ENCODE data around the gene PPIH. TPM values are rescaled to one million over a fixed set of nuclear protein-coding genes. Genes with fewer than 3 reads are reported as not detected.
"Not testable (repeated sequence)": the region's sequence is repeated elsewhere in the genome, so short reads cannot be mapped to it uniquely, and the experiment has no call there.

Gene PPIH
- total RNA-seq, 1 donor from 2014 or later = 94.6 TPM

DNA sequence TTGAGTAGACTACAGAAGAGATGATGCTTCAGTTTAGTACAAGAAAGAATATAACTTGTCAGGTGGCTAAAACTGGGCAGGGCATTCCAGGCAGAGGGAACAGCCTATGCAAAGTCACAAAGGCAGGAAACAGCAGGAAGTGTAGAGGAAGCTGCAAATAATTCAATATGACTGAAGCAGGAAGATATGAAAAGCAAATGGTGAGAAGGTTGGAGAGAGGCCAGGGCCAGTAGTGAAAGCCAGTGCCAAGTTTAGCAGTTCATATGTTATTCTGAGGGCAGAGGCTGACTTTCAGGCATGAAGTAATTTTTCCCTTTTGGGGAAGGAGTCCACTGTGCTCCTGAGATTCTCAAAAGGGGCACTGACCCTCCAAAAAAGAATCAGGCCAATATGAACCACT lies 16.0 kb downstream of the PPIH start:
- H3K4me3 Mint-ChIP-seq = no peak overlapping the region
- peaks cover 6% of the 10 kb centered on the region for H3K4me1 Mint-ChIP-seq (ENCODE audit: low read depth)
- H3K36me3 Mint-ChIP-seq (ENCODE audit: low read depth) = peaks cover 46% of the 10 kb centered on the region
- no peak overlapping the region for H3K27ac Mint-ChIP-seq
- intact Hi-C loops (cut with micrococcal nuclease) = no loop called here
- H3K9me3 Mint-ChIP-seq = no peaks in the 10 kb centered on the region
- DNase-seq (ENCODE audit: low spot score) = no peak
- no peaks in the 10 kb centered on the region for H3K27me3 Mint-ChIP-seq (ENCODE audit: insufficient read depth)

DNA sequence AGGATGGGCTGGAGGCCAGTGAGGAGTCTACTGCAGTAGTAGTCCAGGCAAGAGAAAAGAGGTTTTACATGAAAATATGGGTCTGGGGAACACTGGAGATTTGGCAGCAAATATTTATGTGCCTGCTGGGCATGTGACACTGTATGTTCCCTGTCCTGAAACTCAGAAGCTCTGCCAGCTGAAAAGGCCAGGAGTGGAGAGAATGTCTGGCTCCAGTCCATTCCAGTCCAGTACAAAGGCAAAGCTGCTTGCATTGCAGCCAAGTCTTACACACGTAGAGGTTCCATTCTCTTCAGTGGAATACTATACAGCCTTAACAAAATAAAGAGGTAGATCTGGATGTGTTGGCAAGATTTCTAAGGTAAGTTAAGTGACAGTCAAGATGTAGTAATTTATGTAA lies 16.5 kb downstream of the PPIH start:
- Mint-ChIP-seq H3K36me3 (ENCODE audit: low read depth) (peaks cover 46% of the 10 kb centered on the region), H3K4me3 (no peak overlapping the region), H3K27ac (no peak overlapping the region), H3K4me1 (ENCODE audit: low read depth) (peaks cover 7% of the 10 kb centered on the region), H3K27me3 (ENCODE audit: insufficient read depth) (no peaks in the 10 kb centered on the region), H3K9me3 (no peaks in the 10 kb centered on the region)
- DNase-seq (ENCODE audit: low spot score) = no peak
- intact Hi-C loops (cut with micrococcal nuclease) = no loop called here

DNA sequence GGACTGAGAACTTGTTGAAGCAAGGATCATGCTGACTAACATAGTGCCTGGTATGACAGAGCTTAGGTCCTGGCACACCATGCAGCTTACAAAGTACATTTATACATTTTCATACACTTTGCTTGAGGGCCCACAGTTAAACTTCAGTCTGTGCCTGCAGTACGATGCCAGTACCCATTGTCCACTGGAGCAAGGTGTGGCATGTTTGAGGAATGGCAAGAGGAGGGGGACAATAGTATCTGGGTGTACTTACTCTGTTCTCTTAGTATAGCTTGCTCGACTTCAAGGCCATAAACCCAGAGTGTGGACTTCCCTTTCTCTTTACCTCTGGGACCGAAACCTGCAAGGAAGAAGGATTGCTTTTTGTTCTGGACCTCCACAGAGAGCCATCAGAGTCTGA lies 17.2 kb downstream of the PPIH start:
- Mint-ChIP-seq H3K4me1 (ENCODE audit: low read depth) (peaks cover 15% of the 10 kb centered on the region), H3K27ac (no peak overlapping the region)
- no peak for DNase-seq (ENCODE audit: low spot score)

DNA sequence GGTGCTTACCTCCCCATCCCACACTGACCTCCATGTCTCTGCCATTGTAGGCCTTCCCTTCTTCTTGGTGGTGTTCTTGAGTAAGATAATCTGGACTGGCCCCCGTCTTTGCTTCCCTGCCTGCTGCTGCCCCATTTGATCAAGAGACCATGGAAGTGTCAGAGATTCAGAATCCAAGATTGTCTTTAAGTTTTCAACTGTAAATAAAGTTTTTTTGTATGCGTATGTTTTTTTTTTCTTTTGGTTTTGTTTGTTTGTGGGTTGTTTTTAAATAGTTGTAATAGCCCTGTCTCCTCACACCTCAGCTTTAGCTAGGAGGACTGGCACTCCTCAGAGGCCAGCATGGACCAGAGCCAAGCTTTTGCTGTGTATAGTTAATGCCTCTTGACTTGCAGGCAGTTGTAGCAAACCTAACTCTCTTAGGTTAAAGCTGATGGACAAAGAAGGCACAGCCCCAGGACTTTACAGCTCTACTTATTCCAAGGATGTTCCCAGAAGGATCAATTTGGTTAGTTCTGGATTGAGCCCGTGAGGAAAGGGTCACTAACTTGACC lies 18.4 kb downstream of the PPIH start:
- Mint-ChIP-seq H3K36me3 (ENCODE audit: low read depth) (peaks cover 44% of the 10 kb centered on the region), H3K27ac (no peak overlapping the region), H3K4me1 (ENCODE audit: low read depth) (peaks cover 26% of the 10 kb centered on the region), H3K9me3 (no peaks in the 10 kb centered on the region), H3K4me3 (no peak overlapping the region), H3K27me3 (ENCODE audit: insufficient read depth) (no peaks in the 10 kb centered on the region)
- intact Hi-C loops (cut with micrococcal nuclease) = no loop called here
- no peak for DNase-seq (ENCODE audit: low spot score)

More for the DNA sequence above, 17.2 kb downstream of the PPIH start:
- H3K36me3 Mint-ChIP-seq (ENCODE audit: low read depth) = peaks cover 43% of the 10 kb centered on the region
- intact Hi-C loops (cut with micrococcal nuclease) = no loop called here
- no peaks in the 10 kb centered on the region for H3K9me3 Mint-ChIP-seq
- H3K4me3 Mint-ChIP-seq = no peak overlapping the region
- no peaks in the 10 kb centered on the region for H3K27me3 Mint-ChIP-seq (ENCODE audit: insufficient read depth)

DNA sequence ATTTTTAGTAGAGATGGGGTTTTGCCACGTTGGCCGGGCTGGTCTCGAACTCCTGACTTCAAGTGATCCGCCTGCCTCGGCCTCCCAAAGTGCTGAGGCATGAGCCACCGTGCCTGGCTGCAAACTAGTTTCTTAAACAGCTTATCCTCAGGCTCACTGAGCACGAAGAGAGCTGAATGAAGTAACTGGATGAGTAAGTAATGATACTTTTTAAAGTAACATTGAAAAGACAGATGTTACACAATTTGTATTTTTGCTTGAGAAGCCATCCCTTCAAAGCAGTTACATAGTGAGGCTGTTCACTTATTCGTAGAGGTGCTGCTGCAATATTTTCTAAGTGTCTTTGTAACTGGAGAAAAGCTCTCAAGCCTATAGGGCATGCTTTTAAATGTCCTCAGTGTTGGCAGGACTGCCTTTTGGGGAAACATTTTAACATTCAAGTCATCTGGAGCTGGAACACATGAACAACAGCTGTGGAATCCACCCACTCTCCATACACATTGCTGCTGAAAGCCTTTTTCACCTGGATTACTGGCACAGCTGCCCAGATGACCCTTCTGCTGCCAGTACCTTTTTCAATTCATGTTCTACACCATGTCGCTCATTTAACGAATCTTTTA lies 21.3 kb downstream of the PPIH start:
- Mint-ChIP-seq H3K36me3 (ENCODE audit: low read depth) (peaks cover 49% of the 10 kb centered on the region), H3K4me3 (no peak overlapping the region), H3K9me3 (no peaks in the 10 kb centered on the region), H3K4me1 (ENCODE audit: low read depth) (peaks cover 33% of the 10 kb centered on the region), H3K27ac (no peak overlapping the region), H3K27me3 (ENCODE audit: insufficient read depth) (no peaks in the 10 kb centered on the region)
- intact Hi-C loops (cut with micrococcal nuclease) = no loop called here
- DNase-seq (ENCODE audit: low spot score) = no peak

DNA sequence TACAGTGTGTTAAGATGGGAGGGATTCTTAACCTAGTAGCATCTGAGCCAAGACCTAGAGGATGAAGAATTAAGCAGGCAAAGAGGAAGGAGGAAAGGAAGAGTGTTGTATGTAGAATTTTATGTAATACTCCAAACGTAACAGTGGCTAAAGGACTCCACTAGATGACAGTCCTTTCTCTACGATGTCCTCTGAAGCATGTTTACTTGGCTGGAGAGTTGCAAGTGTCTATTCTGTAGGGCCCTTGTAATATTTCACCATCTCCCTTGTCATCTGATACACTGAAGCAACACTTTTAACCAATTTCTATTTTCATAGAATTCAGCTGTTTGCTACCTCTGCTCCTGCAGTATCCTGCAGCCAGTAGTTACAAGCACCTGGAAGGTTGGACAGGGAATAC lies 21.8 kb downstream of the PPIH start:
- Mint-ChIP-seq H3K4me3 (peak overlapping the region; percentile 93), H3K9me3 (no peaks in the 10 kb centered on the region), H3K4me1 (ENCODE audit: low read depth) (peaks cover 39% of the 10 kb centered on the region), H3K36me3 (ENCODE audit: low read depth) (peaks cover 49% of the 10 kb centered on the region), H3K27ac (no peak overlapping the region), H3K27me3 (ENCODE audit: insufficient read depth) (no peaks in the 10 kb centered on the region)
- no peak for DNase-seq (ENCODE audit: low spot score)
- intact Hi-C loops (cut with micrococcal nuclease) = loop anchor here (5.0 kb wide), 4 partner anchors 242 to 1292 kb away; partner anchors contain the start of genes ATP6V0B, DPH2, ELOVL1 and KDM4A

DNA sequence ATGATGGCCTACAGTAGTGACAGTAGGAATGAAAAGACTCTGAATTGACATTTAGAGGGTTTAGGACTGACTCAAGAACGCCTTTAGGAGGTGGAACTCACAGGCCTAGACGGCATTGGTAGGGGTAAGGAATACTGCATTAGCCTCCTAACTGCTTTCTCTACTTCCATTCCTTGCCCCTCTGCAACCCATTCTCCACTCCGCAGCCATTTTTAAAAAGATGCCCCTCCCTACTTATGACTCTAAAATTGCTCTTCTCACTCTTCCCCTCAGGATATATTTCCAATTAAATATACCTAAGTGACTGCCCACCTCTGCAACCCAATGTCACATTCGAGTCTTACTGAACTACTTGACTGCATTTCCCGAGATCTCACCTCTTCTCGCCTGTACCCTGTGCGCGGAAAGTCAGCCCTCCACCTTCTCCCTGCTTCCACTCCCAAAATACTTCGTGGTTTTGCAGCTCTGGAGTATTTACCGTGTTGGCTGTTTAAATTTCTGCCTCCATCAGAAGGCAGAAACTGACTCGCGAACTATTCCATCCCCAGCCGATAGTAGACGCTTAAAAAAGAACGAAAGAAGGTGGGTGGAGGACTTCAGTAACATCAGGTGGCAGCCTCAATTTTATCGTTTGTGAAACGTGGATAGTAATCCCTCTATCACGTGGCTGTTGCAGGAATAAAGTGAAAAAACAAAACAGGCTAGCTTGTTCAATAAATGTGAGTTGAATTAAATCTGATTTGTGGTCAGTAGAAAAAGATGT lies 22.9 kb downstream of the PPIH start:
- Mint-ChIP-seq H3K27me3 (ENCODE audit: insufficient read depth) (no peaks in the 10 kb centered on the region), H3K4me3 (peak overlapping the region; percentile 93)

DNA sequence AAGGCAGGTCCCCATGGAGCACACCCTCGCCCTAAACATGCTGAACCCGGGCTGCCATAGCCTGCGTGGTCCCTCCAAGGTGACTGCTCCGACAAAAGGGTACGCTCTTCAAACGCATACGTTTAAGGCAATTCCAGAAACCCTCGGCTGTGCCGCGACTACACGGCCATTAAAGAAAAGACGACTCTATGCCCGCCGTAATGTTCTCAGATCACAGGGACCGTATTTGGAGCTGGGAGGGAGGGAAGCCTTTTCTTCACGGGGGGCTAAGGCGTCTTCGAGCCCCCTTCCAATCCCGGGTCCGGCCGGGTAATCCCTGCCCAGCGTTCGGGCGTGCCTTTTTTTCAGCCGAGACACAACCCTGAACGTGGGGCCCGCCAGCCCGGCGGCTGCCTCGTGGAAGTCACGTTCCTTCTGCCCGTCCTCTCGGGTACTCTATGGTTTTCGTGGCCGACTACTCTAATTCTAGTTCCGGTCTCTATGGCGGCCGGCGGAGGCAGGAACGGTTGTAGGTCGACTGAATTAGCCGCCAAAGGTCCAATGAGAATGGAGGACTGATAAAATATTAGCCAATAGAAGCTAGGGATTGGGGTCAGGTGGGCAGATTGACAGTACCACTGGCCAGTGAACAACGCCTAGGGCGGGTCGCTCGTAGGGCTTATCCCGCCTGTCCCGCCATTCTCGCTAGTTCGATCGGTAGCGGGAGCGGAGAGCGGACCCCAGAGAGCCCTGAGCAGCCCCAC lies 23.7 kb downstream of the PPIH start, which contains the start of gene YBX1:
TSS of gene YBX1 (plus strand) at position 678 of the 743 bp plus-strand sequence. CDS start 148 bp downstream, outside the sequence.
- H3K9me3 Mint-ChIP-seq = no peaks in the 10 kb centered on the region
- intact Hi-C loops (cut with micrococcal nuclease) = loop anchor here (1.0 to 5.0 kb wide), 13 partner anchors 7 to 1290 kb away; partner anchors contain the start of genes ATP6V0B, C1orf50, CCDC30 and DPH2

More for the DNA sequence above, 22.9 kb downstream of the PPIH start:
- no peaks in the 10 kb centered on the region for H3K9me3 Mint-ChIP-seq
- H3K4me1 Mint-ChIP-seq (ENCODE audit: low read depth) = peaks cover 49% of the 10 kb centered on the region
- H3K27ac Mint-ChIP-seq = peak overlapping the region; percentile 94
- intact Hi-C loops (cut with micrococcal nuclease) = loop anchor here (1.0 to 5.0 kb wide), 5 partner anchors 8 to 1291 kb away; partner anchors contain the start of genes ATP6V0B, DPH2, ELOVL1 and KDM4A
- DNase-seq (ENCODE audit: low spot score) = no peak
- peaks cover 44% of the 10 kb centered on the region for H3K36me3 Mint-ChIP-seq (ENCODE audit: low read depth)

DNA sequence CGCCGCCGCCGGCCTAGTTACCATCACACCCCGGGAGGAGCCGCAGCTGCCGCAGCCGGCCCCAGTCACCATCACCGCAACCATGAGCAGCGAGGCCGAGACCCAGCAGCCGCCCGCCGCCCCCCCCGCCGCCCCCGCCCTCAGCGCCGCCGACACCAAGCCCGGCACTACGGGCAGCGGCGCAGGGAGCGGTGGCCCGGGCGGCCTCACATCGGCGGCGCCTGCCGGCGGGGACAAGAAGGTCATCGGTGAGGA lies 24.2 kb downstream of the PPIH start:
- intact Hi-C loops (cut with micrococcal nuclease) = loop anchor here (1.0 to 5.0 kb wide), 12 partner anchors 24 to 1290 kb away; partner anchors contain the start of genes ATP6V0B, C1orf50, CCDC30 and DPH2
- peaks cover 46% of the 10 kb centered on the region for H3K36me3 Mint-ChIP-seq (ENCODE audit: low read depth)
- H3K27me3 Mint-ChIP-seq (ENCODE audit: insufficient read depth); DNase-seq (ENCODE audit: low spot score); H3K9me3 Mint-ChIP-seq: not testable (repeated sequence)
- peak overlapping the region; percentile 93 for H3K4me3 Mint-ChIP-seq
- peaks cover 61% of the 10 kb centered on the region for H3K4me1 Mint-ChIP-seq (ENCODE audit: low read depth)
- H3K27ac Mint-ChIP-seq = peak overlapping the region; percentile 94

More for the DNA sequence above, 23.7 kb downstream of the PPIH start, which contains the start of gene YBX1:
- Mint-ChIP-seq H3K4me3 (peak within 1 kb of the TSS; percentile 97), H3K27ac (peak within 1 kb of the TSS; percentile 94), H3K4me1 (ENCODE audit: low read depth) (peaks cover 57% of the 10 kb centered on the region), H3K36me3 (ENCODE audit: low read depth) (peaks cover 42% of the 10 kb centered on the region), H3K27me3 (ENCODE audit: insufficient read depth) (no peaks in the 10 kb centered on the region)
- DNase-seq (ENCODE audit: low spot score) = peak; percentile 93

DNA sequence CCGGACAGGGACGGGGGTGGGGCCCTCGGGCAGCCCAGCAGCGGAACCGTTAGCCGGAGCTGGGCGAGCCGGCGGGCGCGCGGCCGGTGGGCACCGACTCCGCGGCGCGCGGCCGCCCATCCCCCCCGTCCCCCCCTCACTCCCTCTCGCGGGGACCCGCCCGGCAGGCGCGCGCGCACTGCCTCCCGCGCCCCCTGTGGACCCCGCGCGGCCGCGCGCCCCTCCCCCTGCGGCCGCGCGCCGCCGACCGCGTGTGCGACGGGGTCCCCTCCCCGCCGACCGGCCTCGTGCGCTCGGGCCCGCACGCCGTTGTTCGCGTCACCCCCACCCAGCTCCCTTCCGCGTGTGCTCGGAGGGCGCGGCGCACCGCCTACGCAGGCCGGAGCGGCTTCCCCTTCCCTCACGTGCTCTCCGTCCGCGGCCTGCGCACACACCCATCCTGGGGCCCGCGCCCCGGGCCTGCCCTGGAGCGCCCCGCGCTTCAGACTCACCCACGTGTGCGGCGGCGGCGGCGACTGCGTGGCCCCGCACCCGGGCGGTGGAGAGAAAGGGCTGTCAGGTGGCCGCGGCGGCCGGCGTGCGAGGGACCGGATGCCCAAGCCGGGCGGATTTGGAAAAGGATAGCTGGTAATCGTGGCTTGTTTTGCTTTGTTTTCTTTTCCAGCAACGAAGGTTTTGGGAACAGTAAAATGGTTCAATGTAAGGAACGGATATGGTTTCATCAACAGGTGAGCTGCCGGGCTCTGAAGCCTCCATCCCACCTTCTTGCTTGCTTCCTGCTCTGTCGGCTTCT lies 24.7 kb downstream of the PPIH start:
- intact Hi-C loops (cut with micrococcal nuclease) = loop anchor here (1.0 to 5.0 kb wide), 12 partner anchors 25 to 1289 kb away; partner anchors contain the start of genes ATP6V0B, C1orf50, CCDC30 and DPH2
- H3K27ac Mint-ChIP-seq = peak overlapping the region; percentile 88
- DNase-seq (ENCODE audit: low spot score) = peak; percentile 55
- H3K4me1 Mint-ChIP-seq (ENCODE audit: low read depth) = peaks cover 66% of the 10 kb centered on the region
- H3K9me3 Mint-ChIP-seq = no peaks in the 10 kb centered on the region
- H3K27me3 Mint-ChIP-seq (ENCODE audit: insufficient read depth) = no peaks in the 10 kb centered on the region
- H3K4me3 Mint-ChIP-seq = peak overlapping the region; percentile 97
- H3K36me3 Mint-ChIP-seq (ENCODE audit: low read depth) = peaks cover 49% of the 10 kb centered on the region

DNA sequence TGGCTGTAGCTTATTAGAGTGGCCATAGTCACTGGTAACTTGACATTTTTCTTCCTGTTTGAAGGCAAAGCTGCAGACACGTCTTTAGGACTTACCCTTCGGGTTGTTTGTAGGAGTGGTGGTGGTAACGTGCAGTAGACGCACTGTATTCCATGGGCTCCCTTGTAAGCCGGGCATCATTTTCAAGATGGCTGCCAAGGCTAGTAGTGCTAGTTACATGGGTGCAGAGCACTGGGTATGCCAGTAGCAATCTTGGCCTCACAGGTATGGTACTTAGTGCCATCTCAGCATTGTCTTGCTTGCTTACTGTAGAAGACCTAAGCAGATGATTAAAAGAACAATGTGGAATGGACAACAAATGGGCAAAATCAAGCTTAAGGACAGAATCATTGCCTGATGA lies 25.9 kb downstream of the PPIH start:
- Mint-ChIP-seq H3K4me1 (ENCODE audit: low read depth) (peaks cover 78% of the 10 kb centered on the region), H3K36me3 (ENCODE audit: low read depth) (peaks cover 50% of the 10 kb centered on the region), H3K9me3 (no peaks in the 10 kb centered on the region), H3K4me3 (peak overlapping the region; percentile 97), H3K27me3 (ENCODE audit: insufficient read depth) (no peaks in the 10 kb centered on the region), H3K27ac (peak overlapping the region; percentile 88)
- DNase-seq (ENCODE audit: low spot score) = no peak
- intact Hi-C loops (cut with micrococcal nuclease) = loop anchor here (5.0 kb wide), 4 partner anchors 238 to 1288 kb away; partner anchors contain the start of genes ATP6V0B, DPH2, ELOVL1 and KDM4A

DNA sequence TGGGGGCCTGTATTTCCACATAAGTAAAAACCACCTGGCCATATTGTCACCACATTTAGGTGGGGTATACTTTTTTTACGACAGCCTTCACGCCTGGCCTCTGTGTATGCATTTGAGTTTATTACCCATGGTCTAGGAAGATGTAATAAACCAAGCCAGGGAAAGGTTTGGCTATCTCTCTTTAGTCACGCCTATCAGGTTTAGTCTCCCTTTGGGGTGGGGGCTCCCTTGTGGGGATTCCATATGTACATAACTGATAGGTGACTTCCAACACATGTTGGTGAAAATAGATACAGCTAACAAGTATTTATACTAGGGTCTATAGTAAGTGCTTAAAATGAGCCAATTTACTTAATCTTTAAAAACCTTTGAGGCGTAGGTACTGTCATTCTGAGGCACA lies 28.2 kb downstream of the PPIH start:
- peaks cover 43% of the 10 kb centered on the region for H3K36me3 Mint-ChIP-seq (ENCODE audit: low read depth)
- peaks cover 83% of the 10 kb centered on the region for H3K4me1 Mint-ChIP-seq (ENCODE audit: low read depth)
- DNase-seq (ENCODE audit: low spot score) = no peak

More for the DNA sequence above, 28.2 kb downstream of the PPIH start:
- Mint-ChIP-seq H3K27me3 (ENCODE audit: insufficient read depth) (no peaks in the 10 kb centered on the region), H3K4me3 (peak overlapping the region; percentile 44), H3K9me3 (no peaks in the 10 kb centered on the region), H3K27ac (no peak overlapping the region)
- intact Hi-C loops (cut with micrococcal nuclease) = no loop called here
